Stimulated activated CD8-positive, alpha-beta memory T cell treated with anti-CD3 and anti-CD28 coated beads, Interleukin-4, amount 100 ng/mL, for 24 hours (primary cell): ENCODE results near the gene TBCB.

Experiments used
- DNase-seq: peaks from one replicate; pipeline ENCODE4 v3.0.0-alpha.2; 2020; ENCODE audit warnings: low read depth

The TBCB gene

GRCh38 chr19:36136964-36137686 lies 21.9 kb downstream of the TBCB start:
- DNase-seq = no peak

- DNase-seq = no peak
Measured at GRCh38 chr19:36139120-36139472, 23.8 kb downstream of the TBCB start.

- peak; percentile 91 for DNase-seq
Measured at GRCh38 chr19:36139473-36140303, 24.4 kb downstream of the TBCB start, which contains the start of gene CAPNS1. Gene CAPNS1 (plus strand): TSS chr19:36140066. CDS start chr19:36141012, 946 bp downstream.

GRCh38 chr19:36140304-36141038 lies 25.2 kb downstream of the TBCB start:
- peak; percentile 19 for DNase-seq

- DNase-seq = peak; percentile 78
Measured at GRCh38 chr19:36141039-36141927, 26.0 kb downstream of the TBCB start.

DNA sequence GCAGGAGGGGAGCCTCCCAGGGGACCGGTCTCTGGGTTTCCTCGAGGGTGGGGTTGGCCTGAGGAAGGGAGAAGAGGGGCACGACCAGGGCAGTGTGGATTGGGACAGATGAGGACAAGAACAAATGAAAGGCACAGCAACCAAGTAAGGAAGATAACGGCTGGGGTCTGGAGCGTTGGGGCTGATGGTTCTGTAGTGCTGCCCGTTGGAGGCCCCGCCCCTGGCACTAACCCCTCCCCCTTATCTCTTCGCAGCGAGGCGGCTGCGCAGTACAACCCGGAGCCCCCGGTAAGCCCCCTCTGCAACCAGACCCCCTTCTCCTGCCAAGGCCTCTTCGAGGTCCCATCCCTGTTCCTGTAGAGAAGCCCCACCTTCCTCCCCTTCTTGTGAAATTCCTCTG lies 26.8 kb downstream of the TBCB start:
- DNase-seq = no peak

- no peak for DNase-seq
Measured at GRCh38 chr19:36142496-36142895, 27.2 kb downstream of the TBCB start.

DNA sequence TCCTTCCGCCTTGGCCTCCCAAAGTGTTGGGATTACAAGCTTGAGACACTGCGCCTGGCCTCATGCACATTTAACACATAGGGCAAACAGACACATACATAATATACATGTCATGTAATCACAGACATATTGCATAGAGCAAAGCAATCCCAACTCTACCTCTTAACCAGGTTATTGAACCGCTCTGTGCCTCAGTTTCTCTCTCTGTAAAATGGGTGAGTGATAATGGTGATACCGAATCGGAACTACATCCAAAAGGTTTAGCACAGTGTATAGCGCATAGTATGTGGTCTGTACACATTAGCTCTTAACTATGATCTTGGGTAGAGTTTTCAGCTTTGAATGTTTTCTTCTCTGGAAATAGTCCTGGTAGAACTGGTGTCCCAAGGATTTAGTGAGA lies 29.4 kb downstream of the TBCB start:
- DNase-seq = no peak

GRCh38 chr19:36149673-36150406 lies 34.6 kb downstream of the TBCB start:
- DNase-seq = no peak

DNA sequence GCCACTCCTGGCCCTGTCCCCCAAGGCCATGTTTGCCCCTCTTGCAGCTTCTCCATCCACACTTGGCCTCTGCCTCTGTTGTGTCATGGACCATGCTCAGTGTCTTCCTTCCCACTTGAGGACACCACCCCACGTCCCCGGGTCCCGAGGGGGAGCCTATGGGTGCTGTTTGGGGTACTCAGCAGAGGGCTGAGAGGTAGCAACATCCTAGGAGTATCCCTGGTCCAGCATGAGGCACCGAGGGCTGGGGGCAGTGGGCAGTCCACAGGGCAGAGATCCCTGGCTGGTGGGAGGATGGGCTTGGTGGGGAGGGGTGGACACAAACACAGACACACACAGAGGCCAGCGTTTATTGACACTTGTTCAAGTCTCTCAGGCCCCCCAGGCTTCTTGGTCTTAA lies 35.3 kb downstream of the TBCB start:
- no peak for DNase-seq

DNA sequence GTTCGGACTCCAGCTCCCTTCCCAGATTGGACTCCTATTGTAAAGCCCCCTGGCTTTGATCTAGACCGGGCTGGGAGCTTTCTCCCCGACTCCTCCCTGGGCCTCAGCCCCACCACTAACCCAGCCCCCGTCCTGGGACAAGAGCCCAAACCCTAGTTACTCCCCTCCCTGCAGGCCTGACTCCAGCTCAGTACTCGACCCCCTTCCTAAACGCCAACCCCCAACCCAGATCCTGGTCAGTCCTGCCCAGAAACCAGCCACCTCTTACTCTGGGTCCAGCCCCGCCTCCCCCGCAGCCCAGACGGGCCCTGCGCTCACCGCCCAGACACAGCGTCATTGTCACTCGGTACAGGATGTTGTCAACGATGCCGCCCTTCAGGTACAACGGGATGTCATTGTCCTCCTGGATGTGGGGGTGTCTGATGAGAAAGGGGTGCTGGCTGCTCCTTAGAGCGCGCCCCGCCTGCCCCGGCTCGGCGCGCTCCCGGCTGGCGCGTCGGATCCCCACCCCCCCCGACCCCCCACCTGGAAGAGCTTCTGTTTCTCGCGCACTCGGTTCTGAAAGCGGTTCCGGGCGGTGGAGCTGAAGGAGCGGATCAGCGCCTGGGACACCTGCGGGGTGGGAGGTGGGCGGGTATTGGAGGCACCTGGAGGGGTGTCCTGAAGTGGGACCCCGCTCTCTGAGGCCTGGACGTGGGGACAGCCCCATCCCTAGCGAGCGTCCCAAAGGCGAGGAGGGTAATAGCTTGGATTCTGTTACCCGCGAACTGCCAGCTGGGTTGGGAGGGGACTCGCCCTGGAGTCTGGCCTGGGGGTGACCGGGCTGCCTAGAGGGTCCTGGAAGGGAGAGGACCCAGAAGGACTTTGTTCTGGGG lies 36.1 kb downstream of the TBCB start:
- DNase-seq = no peak

DNA sequence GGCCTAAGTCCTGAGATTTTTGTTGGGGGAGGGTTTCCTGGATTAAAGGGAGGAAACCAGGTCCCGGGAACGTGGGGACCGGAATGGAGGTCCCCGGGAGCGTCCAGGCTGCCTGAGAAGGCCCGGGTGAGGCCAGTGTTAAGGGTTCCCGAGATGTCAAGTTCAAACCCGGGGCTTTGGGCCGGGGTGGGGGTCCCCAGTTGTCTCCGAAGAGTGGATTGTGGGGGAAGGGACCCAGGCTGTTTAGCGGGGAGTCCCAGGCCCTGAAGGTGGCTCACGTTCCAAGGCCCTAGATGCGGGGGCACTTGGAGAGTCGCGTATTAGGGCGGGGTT lies 36.7 kb downstream of the TBCB start:
- no peak for DNase-seq

GRCh38 chr19:36152352-36153091 lies 37.3 kb downstream of the TBCB start, which contains the start of gene COX7A1:
Gene COX7A1 (minus strand): TSS chr19:36152447. CDS start chr19:36152407, 40 bp downstream.
- no peak for DNase-seq

DNA sequence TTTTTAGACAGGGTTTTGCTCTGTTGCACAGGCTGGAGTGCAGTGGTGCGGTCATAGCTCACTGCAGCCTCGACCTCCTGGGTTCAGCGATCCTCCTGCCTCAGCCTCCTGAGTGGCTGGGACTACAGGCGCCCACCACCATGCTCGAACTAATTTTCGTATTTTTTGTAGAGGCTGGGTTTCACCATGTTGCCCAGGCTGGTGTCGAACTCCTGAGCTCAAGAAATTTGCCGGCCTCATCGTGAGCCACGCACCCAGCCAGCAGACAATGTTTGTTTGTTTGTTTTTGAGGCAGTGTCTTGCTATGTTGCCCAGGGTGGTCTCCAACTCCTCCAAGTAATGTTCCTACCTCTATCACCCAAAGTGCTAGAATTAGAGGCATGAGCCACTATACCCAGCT lies 37.9 kb downstream of the TBCB start:
- DNase-seq = no peak

- DNase-seq = no peak
Measured at GRCh38 chr19:36160821-36161596, 45.7 kb downstream of the TBCB start.

DNA sequence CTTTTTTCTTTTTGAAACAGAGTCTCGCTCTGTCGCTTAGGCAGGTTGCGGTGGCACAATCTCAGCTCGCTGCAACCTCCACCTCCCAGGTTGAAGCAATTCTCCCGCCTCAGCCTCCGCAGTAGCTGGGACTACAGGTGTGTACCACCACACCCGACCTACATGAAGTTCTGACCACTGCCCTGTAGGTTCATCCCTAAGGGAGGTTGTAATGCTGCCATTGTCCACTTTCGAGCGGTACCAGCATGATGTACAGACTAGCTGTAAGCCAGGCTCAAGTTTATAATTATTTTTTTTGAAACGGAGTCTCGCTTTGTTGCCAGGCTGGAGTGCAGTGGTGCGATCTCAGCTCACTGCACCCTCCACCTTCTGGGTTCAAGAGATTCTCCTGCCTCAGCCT lies 48.5 kb downstream of the TBCB start:
- DNase-seq = no peak

- no peak for DNase-seq
Measured at GRCh38 chr19:36169084-36169760, 54.0 kb downstream of the TBCB start.

DNA sequence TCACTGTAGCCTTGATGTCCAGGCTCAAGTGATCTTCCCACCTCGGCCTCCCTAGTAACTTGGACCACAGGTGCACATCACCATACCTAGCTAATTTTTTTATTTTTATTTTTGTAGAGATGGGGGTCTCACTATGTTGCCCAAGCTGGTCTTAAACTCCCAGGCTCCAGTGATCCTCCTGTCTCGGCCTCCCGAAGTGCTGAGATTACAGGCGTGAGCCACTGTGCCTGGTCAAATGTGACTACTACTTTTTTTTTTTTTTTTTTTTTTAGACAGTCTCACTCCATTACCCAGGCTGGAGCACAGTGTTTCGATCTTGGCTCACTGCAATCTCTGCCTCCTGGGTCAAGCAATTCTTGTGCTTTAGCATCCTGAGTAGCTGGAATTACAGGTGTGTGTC lies 57.6 kb downstream of the TBCB start:
- DNase-seq = no peak
